Cerebellar nuclear complex (tissue), 1 donor: ENCODE results near the gene KLHL2.
"Not testable (repeated sequence)": the region's sequence is repeated elsewhere in the genome, so short reads cannot be mapped to it uniquely, and the experiment has no call there.

Experiments
- DNase-seq, 2 experiments: peaks; one replicate each; lab custom pipeline; 2025; lab: John Stamatoyannopoulos, UW

Gene KLHL2

GRCh38 chr4:165203541-165204461, 3.6 kb upstream of the KLHL2 start:
- no peak for DNase-seq

GRCh38 chr4:165204462-165204830, 2.9 kb upstream of the KLHL2 start:
- no peak for DNase-seq

DNA sequence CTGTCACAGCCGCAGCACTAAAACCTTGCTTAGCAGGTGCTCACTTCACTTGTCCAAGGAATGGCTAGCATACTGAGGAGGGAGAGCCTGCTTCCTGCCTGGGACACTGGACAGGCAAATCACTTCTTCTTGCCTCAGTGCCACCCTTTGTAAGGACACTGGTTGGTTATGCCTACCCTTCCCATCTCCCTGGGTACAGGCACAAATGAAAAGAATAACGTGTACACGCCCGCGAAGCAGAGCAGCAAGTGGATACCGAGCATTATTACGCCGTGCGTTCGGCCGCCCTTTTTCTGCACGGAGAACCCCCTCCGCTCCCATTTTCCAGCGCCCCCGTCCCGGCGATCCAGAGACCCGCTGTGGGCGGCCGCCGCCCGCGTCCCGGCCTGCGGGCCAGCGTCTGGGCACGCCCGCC, 338 bp upstream of the KLHL2 start:
- peak in 1 of 2 experiments; percentile 14 for DNase-seq

- DNase-seq: no peak
Observed at GRCh38 chr4:165208221-165208652, 876 bp downstream of the KLHL2 start.

DNA sequence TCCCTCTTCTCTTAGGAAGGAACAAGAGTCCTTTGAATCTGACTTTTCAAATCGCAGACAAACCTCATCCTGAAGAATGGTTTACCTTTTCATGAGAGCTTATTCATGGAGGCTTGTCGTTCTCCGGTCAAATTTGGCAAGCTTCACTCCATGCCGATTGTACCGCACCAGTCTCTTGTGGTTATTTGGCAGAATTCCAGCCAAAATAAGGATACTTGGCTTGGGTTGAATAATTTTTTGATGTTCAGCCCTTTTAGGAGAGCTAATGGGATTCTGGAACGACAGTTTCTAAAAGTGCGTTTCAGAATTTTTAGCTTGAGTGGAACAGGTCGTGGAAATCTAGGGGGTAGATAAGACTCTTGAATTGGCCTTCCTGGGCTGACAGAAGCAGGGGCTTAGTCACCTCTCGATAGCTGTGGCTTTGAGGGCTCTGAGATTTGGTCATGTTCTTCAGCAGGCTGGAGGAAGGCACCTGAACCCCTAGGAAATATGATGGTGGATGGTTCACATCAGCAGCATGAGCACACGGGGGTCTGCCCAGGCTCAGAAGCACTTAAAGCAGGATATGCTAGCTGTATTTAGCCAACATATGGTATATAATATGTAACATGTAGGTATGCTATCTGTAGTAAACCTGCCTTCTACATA, 1.5 kb downstream of the KLHL2 start:
- no peak for DNase-seq

DNA sequence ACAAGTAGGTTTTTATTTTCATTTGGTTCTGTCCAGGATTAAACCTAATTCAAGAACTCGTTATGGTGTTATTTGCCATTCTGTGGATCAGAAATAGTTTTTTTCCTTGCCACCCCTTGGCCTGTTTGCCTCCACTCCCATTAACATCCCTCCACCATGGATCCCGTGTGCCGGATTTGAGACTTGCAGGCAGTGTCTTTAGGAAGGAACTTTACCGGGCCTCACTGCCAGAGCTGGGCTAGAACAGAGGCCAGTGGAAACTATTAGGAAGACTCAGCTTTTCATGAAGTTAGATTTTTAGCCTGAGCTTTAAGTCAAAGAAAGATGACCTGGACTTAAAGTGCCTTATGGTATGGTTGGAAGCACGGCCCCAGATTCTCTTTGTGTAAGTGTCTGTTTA, 2.4 kb downstream of the KLHL2 start:
- DNase-seq: no peak

DNA sequence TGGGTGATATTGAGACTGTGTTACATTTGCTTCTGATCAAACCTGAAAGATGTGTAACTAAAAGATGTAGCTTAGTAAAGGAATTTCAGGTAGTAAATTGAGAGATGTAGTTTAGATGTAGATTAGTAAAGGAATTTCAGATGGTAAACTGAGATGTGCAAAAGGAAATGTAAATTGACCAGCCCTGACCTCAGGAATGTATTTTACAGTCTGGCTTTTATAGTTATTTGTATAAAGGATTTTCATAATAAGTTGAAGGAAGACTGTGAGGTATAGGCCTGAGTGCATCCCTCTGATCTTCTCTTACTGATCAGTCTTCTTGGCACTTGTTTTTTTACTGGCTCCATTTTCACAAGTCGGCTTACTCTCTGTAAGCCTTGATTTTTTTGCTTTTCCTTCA, 3.2 kb downstream of the KLHL2 start:
- no peak for DNase-seq

- not testable (repeated sequence) for DNase-seq
Observed at GRCh38 chr4:165212647-165213046, 5.3 kb downstream of the KLHL2 start.

DNA sequence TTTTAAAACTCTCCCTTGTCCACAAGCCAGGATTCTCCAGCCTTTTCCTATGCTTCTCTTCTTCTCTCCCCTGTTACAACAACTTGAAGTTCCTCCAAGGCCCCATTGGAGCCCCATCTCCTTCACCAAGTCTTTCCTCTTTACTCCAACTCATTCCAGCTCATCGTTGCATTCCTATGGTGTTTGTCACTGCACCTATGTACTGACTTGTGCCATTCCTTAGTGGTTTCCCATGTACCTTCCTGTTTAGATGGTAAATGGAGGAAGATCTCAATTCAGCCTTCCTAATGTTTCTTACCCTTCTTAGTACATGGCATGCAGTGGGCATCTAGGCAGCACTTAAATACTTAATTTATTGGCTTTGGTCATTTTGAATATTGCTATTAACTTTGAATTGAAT, 6.0 kb downstream of the KLHL2 start:
- DNase-seq: not testable (repeated sequence)

GRCh38 chr4:165213991-165214709, 6.8 kb downstream of the KLHL2 start:
- not testable (repeated sequence) for DNase-seq

DNA sequence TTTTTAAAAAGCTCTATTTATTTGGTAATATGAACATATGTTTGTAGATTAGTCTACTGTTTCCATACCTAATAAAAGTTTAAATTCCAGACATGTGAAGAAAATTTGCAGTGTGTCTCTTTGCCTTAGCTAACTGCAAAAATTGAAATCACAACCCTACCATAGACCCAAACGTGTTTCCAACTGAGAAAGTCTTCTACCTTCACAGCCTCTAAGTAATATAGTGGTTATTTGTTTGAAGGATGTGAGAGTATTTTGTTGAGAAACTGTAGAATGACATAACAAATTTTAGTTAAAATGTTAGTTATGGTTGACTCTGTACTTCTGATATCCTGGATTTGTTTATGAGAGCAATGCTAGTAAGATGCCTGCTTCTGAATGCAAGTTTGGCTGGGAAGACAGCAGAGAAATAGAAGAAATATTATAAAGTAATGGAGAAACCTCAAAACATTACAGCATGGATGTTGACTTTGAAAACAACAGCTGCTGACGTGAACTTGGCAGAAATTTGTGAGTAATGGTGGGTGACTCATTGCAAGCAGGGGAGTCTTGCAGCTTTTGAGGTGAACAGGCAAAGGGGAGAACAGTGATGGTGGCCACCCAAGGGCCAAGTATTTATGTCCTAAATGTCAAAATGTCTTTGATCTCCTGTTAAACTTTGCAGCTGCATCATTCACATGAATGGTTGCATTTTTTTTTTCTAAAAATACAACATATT, 7.8 kb downstream of the KLHL2 start:
- DNase-seq: not testable (repeated sequence)

GRCh38 chr4:165215761-165216487, 8.6 kb downstream of the KLHL2 start:
- DNase-seq: not testable (repeated sequence)

- DNase-seq: no peak
Observed at GRCh38 chr4:165217325-165217724, 10.0 kb downstream of the KLHL2 start.

GRCh38 chr4:165221306-165221705, 13.9 kb downstream of the KLHL2 start:
- not testable (repeated sequence) for DNase-seq

GRCh38 chr4:165221993-165222650, 14.8 kb downstream of the KLHL2 start:
- not testable (repeated sequence) for DNase-seq

DNA sequence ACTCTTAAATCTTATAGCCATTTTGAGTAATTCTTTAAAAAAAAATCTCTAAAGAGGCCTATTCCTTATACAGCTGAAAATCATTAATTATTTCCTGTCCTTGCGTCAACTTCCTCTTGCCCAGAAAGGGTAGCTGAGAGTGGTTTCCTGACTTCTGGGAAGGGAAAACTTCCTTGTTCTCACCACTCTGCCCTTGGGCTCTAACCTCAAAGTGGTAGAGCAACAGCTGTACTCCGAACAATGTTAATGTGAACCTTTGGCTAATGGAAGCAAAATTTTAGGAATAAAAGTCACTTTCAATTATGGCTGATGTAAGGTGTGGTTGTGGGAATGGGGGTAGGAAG, 15.3 kb downstream of the KLHL2 start:
- no peak for DNase-seq

DNA sequence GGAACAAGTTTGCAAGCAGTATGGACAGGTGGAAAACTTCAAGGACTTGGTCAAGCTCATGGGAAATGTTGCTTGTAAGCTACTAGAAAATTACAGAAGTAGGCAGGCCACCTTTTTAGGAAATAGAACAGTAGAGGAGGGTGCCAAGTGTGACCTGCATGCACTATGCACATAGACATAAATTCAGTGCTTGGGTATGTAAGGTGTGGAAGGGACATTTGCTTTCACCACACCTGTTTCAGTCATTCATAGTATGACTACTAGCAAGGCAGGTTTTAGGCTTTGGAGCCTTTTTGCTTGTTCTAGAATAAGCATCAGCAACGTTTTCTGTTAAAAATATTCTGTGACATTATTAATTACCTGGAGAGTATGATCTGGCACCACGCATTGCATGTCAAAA, 20.0 kb downstream of the KLHL2 start:
- not testable (repeated sequence) for DNase-seq

DNA sequence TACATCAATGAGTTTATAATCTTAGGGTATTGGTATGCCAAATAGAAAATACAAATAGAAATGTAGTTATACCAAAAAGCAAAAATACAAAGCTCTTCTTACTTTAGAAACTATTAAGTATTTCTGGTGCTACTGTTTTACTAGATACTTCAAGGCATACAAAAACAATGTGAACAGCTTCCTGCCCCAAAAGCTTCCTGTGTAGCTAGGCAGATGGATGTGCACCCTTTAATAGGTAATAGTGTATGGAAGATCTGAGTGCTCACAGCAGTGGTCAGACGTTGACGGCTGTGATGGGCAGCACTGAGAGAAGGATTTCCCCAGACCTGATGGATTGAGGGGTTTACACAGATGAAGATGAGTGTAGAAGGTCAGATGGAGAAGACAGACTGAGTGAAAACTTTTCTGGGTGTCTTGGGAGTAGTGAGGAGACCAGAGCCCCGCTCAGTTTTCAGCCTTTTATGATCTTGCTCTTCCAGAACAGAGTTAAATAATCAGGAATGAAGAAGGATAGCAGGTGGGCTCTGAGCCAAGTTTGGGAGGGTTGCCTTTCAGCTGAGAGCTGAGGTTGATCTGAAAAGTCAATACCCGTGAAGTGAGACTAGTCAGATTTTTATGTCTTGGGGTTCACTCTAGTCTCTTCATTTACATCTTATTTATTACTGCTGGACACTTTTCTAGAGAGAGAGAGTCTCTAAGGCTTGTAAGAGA, 22.3 kb downstream of the KLHL2 start:
- not testable (repeated sequence) for DNase-seq

GRCh38 chr4:165232623-165233433, 25.5 kb downstream of the KLHL2 start:
- DNase-seq: not testable (repeated sequence)
